NCI-H446 treated with DMSO at 0.1 percent for 48 hours (cell line): Measurements from ENCODE around the gene DDX27.

Source experiments
- DNase-seq: peaks from one replicate; lab custom pipeline; 2025; lab: John Stamatoyannopoulos, UW

Gene DDX27

DNA sequence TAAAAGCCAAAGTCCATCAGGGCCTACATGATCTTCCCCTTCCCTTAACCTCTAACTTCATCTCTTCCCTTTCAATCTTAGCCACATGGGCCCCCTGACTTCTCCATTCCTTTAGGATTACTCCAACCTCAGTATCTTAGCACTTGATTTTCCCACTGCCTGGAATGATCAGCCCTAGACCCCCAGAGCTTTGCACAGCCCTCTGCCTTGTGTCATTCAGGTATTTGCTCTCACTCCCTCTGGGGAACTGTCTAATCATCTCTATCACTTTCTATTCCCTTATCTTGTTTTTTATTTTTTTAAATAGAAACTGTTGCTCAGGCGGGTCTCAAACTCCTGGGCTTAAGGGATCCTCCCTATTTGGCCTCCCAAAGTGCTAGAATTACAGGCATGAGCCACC lies 72.0 kb downstream of the DDX27 start:
- DNase-seq = no peak

DNA sequence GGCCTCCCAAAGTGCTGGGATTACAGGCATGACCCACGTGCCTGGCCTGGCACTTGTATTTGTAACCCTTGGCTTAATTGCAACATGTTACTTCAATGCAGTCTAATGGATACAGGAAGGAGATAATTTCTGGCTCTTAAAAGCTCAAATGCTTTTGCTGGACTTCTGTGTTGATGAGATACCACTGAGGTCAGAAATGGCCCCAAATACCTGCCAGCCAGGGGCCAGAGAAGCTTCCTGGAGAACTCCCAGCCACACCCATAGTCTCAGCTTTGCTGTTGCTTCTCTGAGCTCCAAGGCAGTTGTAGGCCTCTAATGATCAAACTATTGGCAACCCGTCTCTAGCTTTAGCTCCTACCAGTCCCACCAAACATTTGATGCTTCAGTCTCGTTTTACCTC lies 72.8 kb downstream of the DDX27 start:
- DNase-seq = no peak

DNA sequence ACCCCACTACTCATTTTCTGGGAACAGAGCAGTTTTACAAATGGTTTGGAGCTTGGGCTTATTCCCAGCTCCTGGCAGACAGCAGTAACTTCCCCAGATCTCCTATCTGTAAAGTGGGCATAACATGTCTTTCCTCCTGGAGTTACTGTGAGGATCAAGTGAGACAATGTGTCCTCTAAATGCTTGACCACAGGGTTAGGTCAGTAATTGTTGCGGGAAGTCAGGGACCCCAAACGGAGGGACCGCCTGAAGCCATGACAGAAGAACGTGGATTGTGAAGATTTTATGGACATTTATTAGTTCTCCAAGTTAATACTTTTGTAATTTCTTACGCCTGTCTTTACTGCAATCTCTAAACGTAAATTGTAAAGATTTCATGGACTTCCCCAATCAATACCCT lies 73.9 kb downstream of the DDX27 start:
- no peak for DNase-seq
